ENCODE results near the gene ATG9B.

- TF ChIP-seq DMAP1 (CRISPR knock-in tag; IDR thresholded peaks at IDR 0.05) (no peak), ZNF160 (CRISPR knock-in tag; IDR thresholded peaks at IDR 0.05) (no peak), ZNF513 (CRISPR knock-in tag; conservative IDR thresholded peaks at IDR 0.05) (no peak)
- TF ChIP-seq, protein P1, sequence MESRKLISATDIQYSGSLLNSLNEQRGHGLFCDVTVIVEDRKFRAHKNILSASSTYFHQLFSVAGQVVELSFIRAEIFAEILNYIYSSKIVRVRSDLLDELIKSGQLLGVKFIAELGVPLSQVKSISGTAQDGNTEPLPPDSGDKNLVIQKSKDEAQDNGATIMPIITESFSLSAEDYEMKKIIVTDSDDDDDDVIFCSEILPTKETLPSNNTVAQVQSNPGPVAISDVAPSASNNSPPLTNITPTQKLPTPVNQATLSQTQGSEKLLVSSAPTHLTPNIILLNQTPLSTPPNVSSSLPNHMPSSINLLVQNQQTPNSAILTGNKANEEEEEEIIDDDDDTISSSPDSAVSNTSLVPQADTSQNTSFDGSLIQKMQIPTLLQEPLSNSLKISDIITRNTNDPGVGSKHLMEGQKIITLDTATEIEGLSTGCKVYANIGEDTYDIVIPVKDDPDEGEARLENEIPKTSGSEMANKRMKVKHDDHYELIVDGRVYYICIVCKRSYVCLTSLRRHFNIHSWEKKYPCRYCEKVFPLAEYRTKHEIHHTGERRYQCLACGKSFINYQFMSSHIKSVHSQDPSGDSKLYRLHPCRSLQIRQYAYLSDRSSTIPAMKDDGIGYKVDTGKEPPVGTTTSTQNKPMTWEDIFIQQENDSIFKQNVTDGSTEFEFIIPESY (CRISPR knock-in tag; IDR thresholded peaks at IDR 0.05) = no peak
Measured at GRCh38 chr7:150978126-150978789, 46.0 kb downstream of the ATG9B start, which contains the start of gene KCNH2.
